Stimulated activated naive CD8-positive, alpha-beta T cell treated with anti-CD3 and anti-CD28 coated beads, Interleukin-15, Interleukin-2, amounts not matched to agents 100 U/mL and 50 U/mL, for 24 hours (primary cell): ENCODE measurements around the gene LSAMP.

Experiments
- ATAC-seq: fragments of 150-1000 bp; cut with Tn5 transposase; one replicate; pipeline ENCODE4 v1.10.0; 2021
- DNase-seq: peaks from one replicate; pipeline ENCODE4 v3.0.0; 2021

The LSAMP gene

DNA sequence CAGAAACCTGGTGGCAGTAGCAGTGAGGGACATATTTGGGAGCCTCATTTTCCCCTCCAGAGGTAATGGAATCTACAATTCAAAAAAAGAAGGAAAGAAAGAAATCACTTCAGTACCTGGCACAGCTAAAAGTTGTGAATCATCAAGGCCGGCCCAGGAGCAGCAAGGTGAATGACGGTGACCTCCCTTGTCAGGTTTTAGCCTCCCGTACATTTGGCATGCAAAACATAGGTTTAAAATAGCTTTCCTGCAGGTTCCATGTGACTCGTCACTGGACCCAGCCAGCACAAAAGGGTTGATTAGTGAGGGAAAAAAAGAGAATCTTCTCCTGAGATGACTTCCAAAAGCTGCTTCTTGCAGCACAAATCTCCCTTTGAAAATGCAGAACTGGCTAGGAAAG lies 394.2 kb downstream of the LSAMP start:
- DNase-seq (no peak), ATAC-seq (no peak)

DNA sequence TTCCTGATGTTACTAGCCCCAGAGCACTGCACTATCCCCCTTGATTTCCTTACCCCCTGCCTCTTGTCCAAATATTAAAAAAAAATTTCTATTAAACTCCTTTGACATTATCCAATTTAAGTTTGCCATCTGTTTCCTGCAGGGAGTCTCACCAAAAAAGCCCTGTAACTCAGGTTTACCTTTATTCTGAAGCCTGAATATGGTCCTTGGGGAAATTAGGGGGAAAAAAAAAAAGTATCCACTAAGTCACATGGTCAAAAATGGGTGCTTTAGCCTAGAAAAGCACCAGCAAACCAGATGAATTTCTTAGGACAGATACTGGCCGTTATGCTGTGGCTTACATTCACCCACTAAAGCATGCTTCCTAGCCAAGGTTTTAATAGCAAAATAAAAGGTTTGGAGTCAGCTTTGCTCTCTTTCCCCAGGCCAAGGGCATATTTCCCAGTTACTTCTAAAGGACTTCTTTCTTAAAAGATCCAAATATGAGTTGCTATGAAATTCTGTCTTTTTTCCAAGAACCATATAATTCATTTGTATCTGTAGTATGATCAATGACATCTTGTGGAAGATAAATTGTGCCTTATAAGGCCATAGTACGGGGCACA lies 394.9 kb downstream of the LSAMP start:
- DNase-seq (no peak), ATAC-seq (no peak)

DNA sequence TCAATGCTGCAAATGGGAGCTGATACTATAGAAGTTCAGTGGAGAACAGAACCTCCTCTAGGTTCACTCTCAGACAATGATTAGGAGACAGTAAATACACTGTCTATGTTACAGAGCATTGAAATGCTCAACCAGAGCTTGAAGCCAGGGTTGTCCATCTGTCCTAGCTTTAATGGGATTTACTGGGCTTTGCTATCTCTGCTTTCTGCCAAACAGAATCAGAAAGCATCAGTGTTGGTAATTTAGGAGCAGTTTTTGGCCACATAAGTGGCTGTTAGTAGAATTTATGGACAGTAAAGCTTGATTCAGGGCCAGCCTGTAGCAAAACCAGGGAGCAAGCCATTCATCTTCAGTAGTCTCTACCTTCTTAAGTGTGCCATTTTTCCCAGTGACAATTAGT lies 396.3 kb downstream of the LSAMP start:
- DNase-seq (no peak), ATAC-seq (no peak)

DNA sequence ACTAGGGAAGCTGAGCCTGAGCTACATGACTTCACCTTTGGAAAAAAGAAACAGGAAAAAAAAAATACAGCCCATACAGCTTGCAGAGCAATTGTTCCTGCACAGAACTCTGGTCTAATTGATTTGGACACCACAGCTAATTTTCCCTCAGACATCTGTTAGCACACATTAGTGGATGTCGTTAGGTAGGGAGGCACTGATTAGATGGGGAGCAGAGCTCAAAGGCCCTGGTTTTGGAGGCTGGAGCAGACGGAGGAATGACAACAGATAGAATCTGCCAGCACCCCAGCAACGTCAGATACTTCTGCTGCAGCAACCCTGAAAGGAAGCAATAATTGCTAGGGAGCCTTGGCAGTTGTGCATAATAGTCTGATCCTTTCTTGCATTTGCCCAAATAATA lies 398.9 kb downstream of the LSAMP start:
- ATAC-seq (no peak), DNase-seq (no peak)

DNA sequence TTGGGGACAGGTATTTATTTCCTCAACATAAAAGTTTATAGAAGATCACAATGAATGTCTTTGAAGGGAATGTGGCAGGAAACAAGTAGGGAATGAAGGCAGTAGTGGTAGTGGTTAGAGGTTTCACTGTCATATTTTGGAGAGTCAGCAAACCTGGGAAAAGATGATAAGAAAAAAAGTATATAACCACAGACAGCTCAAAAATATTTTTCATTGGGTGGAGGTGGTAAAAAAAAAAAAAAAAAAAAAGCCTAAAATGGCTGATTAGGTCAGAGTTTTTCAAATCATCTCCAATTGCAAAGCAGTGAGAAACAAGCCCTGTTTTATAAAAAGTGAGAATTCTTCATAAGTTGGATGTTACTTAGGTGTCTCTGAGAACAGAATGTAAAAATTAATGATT lies 400.0 kb downstream of the LSAMP start:
- no peak for DNase-seq
- no peak for ATAC-seq

DNA sequence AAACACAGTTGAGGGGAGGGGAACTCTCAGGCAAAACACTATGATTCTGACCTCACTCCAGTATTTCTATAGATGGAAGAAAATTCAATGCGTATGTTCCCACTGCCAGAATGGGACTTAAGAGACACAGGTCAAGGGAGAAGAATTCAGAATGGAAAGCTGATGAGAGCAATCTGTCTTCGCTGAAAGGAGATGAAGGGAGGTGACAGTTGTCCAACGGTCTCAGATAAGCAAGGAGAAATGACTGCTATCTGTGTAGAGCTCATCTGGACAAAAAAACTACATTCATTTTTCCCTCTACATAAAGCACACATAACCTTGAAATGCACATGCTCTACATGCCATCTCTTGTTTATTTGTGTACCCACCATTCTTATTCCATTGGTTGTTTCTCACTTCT lies 405.1 kb downstream of the LSAMP start:
- no peak for DNase-seq
- ATAC-seq = no peak

DNA sequence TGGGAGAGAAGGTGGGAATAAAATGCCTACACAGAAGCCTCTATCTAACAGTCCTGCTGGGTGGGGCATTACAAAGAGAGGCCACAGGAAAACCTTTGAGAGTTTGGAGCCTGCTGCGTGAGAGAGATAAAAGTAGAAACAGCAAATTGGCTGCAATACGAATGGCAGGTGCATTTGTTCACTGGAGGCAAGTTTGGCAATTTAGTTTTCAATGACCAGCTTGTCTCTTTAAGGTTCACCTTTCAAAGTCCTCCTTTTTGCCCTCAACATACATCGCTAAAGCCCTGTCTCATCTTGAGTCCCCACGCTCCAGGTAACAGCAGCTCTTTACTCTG lies 405.7 kb downstream of the LSAMP start:
- ATAC-seq (no peak), DNase-seq (no peak)

DNA sequence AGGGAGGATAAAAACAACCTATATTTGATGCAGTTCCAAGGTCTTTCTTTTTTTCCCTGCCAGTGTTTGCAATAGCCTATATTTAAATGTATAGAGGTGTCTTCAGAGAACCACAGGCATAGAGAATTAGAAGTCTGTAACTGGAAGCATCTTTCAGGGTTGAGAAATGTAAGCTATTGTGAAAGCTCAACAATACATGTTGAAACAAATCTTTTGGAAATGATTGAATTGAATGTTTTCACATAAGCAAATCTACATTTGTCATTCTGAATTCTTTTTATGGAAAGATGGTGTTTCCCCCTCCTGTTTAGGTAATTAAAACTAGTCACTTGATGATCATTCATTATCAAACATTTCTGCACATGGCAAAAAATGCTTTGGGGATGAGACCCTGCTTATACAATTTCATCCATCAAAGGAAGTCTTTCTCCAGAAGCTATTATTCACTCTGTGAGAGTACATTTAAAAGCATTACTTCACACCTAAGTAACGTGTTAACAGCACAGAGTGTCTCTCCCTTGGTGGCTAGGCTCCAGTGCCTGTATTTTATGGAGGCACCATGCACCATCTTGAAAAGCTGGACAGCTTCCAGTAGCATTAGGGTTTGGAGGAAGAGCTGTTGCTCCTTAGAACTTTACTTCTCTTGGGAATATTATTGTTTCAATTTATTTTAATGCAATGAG lies 406.2 kb downstream of the LSAMP start:
- DNase-seq (no peak), ATAC-seq (no peak)

DNA sequence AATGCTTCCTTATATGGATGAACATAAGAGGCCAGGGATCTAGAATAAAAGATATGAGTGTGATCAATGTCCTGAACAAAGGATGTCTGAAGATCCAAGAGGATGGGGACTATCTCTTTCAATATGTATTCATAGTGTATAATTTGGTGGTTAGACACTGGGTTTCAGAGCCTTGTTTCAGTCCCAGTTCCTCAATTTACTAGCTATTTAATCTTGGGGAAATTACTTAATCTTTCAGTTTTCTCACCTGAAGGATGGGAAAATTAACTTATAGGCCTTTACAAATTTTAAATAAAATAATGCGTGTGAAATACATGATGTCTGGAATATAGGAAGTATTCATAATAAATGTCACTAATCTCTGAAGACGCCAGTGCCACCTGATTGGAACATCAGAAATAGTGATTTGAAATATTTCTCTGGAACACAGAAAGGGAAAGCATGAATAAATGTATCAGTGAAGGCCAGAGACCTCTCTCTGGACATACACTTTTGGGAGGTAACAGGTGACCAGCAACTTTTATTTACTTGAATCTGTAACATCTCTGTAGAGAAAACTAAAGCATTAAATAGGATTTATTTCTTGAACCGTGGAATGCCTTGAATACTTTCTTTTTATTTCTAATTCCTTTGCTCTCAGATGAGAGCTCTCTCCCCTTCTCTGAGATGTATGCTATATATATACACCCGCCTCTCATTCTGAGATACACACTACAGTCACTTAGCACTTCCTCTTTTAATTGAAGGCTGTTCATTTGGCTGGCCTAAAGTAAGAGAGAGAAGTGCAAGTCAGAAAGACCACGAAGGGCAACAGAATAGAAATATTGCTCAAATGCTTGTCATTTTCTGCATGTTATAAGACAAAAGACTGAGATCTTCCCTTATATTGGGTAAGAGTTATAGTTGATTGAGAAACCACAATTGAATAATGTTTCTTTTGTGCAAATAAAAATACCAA lies 407.1 kb downstream of the LSAMP start:
- no peak for DNase-seq
- ATAC-seq = no peak

DNA sequence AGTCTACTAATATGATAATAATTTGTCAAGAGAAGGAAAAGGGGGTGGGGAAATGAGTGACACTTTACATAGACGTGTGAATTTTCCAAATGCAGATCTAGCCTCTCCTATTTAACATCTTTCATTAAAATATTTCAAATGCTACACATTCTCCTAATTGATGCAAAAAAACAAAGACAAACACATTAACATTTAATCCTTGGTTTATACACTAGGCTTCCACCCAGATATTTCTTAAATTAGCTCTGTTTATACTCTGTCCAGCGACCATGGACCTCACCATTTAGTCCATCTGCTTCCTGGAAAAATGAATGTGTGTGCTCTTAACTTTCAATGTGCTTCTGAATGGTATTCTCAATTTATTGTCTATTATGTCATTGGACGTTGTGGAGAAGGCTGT lies 409.9 kb downstream of the LSAMP start:
- no peak for ATAC-seq
- DNase-seq = no peak

DNA sequence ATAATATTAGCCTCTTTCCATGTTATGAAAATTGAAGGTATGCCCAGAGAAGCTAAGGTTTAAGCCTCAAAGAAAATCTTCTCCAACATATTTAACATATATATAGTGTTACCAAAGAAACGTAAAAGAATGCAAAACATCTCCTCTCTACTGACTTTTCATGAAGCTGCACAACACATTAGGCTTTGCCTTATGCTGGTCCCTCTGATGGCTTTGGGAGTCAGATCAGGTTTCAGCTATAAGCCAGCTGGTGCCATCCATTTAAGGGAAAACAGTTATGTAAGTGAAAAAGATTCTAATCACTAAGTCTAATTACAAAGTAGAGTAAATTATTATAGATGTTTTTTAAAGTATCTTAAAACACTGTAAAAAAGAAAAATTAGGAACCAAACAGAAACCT lies 410.5 kb downstream of the LSAMP start:
- no peak for ATAC-seq
- DNase-seq = no peak

DNA sequence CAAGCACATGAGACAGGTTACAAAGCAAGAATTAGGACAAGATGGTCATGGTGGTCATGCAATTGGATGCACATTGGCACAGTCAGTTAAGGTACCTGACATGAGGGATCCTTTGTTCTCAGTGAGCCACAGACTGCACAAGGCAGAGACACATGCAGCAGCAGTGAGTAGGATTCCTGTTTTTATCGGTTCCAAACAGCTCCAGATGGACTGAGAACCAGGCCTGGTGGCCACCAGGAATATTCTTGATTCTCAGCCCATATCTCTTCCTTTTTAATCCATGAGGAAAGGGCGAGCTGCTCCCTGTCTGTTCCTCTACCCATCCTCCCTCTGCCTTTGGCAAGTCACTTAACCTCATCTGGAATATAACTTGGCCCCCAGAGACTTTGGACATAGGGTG lies 411.2 kb downstream of the LSAMP start:
- ATAC-seq (no peak), DNase-seq (no peak)

DNA sequence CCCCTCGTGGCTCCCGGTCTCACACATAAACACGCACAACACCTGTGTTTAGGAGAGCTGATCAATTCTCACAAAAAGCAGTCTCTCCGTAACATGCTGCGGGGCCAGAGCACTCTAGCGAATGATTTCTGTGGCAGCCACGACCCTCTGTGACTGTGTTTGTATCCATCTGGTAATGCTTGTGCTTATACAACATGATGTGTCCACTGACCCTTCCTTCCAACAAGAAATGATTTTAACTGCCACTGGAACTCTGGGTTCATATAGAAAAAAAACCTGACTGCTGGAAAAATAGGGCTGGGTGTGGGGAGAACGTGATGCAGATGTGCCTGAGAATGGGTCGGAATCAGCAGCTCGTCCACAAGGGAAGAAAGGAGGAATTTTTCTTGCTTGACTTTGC lies 411.8 kb downstream of the LSAMP start:
- DNase-seq (no peak), ATAC-seq (no peak)

DNA sequence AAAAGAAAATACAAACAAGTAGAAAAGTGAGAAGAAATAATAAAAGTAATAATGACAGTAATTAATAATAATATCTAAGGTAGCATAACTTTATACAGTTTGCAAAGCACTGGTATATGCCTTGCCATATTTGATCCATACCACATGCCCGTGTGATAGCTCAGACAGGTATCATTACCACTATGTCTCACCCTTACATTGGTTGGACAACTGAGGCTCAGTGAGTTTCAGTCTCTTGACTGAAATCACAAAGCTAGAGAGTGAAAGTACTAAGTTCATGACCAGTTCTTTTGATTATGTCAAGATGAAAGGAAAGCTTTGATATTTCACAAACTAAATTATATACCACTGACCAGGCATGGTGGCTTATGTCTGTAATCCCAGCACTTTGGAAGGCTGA lies 413.1 kb downstream of the LSAMP start:
- ATAC-seq (no peak), DNase-seq (no peak)

DNA sequence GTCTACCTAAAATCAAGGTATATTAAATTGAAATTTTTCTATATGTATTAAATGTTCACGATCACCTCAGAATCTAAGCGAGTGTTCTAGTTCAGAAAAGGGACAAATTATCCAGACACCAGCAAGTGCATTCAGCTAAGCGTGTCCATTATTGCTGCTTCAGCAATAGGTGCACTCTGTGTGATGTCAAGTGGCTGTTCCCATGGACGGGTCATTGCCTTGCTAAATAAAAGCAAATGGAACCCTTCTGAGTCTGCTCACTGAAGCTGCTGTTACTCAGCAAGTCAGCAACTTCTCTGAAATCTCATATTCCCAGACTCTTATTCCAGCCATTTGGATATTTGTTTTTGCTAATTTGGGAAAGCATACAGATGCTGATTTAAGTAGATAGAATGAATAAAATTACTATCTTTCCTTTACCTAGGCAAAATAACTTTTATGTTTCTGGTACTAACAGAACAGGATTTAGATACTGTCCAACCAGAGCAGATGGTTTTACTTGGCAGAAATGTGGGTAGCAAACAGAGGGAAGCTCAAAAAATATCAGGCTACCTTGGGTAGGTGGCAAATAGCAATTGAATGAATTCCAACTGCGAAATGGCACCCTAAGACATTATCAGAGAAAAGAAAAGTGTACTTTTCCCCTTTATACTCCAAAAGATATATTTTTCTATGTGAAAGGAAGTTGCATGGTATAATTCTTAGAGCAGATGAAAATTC lies 415.0 kb downstream of the LSAMP start:
- no peak for ATAC-seq
- no peak for DNase-seq

DNA sequence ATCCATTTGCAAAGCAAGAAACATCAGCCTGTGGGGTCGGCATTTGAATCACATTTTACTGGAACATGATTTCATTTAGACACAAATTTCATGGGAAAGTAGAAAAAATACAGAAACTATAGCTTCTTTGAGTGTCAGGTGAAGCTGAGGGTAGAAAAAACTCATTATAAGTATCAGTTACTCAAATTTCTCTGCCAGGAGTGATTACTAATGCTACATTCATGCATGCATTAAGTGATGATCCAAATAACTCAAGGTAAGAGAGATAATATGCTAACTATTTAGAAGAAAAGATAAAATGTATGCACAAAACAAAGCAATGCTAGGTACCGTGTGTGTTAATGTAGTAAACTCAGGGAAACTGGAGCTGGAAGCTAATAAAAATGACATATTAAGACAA lies 416.0 kb downstream of the LSAMP start:
- no peak for ATAC-seq
- DNase-seq = no peak

DNA sequence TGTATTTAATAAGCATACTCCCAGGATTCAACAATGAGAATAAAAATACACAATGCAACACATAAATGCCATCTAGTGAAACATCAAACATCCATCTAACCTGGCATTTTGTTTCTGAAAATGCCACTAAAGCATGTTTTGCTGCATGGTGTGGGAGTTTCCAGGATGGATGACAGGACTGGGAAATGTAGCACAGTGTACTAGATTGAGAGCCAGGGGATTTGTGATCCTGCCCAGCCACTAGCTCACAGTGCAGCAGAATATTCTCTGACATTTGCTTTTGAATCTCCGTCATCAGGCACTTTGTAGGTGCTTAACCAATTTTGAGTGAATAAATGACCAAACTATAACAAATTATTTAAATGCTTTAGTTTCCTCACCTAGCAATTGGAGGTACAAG lies 417.1 kb downstream of the LSAMP start:
- DNase-seq = no peak
- ATAC-seq = no peak

DNA sequence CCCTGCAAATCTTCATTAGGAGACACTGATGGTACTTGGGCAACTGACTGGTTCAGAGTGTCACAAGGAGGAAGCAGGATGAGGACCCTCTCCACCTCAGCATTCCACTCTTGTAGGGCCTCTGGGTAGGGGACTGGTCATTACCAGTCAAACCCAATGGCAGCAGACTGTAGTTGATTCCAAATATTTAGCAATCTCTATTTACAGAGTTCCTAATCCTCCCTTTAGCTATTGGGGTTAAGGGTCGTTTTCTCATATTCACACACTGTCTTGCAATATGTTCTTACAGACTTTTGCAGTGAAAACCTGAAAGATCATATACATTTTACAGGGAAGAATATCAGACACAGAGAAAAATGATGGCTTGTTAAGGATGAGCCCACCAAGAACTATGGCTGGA lies 424.3 kb downstream of the LSAMP start:
- no peak for DNase-seq
- no peak for ATAC-seq

DNA sequence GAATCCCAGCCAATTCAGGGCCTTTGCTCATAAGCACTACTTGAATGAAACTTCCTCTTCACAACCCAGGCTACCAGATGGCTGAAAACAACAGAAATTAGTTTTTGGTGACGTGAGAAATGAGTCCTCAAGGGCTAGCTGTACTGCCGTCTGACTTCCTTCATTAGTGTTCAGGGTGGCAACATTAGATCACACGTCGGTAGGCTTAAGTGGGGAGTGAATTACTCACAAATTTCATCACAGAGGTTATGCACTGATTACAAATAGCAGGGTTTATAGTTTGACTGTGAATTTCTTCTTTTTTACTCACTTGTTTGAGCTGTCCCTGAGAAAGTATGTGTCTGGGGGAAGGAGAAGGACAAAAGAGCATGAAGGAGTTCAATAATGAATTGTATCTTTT lies 424.8 kb downstream of the LSAMP start:
- DNase-seq (no peak), ATAC-seq (no peak)

DNA sequence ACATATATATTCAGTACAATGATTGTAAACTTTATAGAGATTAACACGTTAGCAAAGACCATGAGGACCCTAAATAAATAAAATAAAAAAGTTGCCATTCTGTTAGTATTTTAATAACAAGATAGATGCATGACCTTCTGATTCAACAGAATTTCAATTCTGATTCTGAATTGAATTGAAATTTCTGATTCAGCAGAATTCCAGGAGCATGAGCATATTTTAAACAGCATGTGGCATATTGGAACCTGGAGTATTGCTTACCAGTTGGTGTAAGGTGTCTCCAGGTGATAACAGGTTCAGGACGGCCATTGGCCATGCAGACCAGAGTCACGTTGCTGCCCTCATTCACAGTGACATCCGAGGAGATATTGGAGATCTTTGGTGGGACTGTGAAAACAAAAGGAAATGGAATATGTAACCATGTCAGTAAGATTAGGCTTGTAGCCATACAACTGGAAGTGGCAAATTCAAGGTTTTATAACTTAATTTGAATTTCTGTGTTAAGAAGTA lies 426.0 kb downstream of the LSAMP start:
- ATAC-seq = no peak
- DNase-seq = no peak

DNA sequence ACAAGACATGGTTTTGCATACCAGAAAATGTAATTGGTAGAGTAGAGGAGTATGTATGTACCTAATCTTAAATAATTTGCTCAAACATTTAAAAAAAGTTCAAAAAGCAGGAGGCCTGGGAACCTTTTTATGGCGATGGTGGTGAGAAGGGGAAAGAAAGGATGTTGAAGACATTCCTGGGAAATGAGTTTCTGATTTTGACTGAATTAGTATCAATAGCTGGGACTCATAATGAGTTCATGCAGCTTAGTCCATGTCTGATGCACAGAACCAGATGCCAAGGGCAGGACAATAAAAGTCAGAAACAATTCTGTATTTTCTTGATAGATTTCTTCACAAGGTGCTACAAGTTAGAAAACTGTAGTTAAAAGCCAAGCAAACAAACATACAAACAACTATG lies 426.6 kb downstream of the LSAMP start:
- ATAC-seq = no peak
- no peak for DNase-seq

DNA sequence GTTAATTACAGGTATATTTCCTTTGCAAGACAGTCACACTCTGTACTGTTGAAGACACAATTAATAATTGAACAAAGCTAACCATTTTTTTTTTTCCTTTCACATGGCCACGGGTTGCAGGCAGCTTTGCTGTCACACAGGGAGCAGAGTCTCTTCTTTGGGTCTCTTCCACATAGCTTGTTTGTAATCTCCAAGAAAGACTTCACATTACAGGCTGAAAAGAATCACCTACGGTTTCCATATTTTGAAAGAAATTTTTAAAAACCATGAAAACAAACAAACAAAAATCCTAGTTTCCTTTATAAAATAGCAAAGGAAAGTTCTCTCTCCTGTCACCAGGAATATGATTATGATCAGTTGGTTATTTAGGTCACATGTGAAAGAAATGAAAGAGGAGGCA lies 429.4 kb downstream of the LSAMP start:
- ATAC-seq = no peak
- no peak for DNase-seq

DNA sequence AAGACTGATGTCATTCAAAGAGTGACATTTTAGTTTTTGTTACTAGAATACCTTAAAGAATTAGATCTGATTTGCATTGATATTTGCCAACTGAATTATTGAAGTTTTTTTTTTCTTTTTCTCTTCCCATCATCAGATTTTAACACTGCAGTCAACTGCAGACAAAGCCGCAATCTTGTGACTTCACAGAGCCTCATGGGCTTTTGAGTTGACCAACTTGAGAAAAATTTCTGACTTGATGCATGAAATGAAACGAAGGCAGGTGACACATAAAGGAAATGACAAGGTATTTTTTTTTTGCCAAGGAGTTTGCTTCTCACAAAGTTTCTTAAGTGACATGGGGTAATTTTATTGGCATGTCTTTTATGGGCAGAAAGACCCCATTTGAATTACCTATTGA lies 438.3 kb downstream of the LSAMP start:
- ATAC-seq = no peak
- no peak for DNase-seq
